Keratinocyte (primary cell): ENCODE data around the gene PLEKHH1. TPM values are rescaled to one million over a fixed set of nuclear protein-coding genes. Genes with fewer than 3 reads are reported as not detected.

Source experiments
- DNase-seq: peaks from one replicate; pipeline ENCODE4 v3.0.0-alpha.2; 2011; ENCODE audit warnings: low read depth, missing footprints, low spot score
- FAIRE-seq: peaks from 2 replicates; lab custom pipeline; 2011; peaks lifted over from hg19 to GRCh38; lab: Jason Lieb, UNC
- H2AFZ ChIP-seq: 2 replicates; pipeline ENCODE4 v1.6.0; 2012; ENCODE audit warnings: low read length, control low read depth, inconsistent platforms; ENCODE audit not compliant: control insufficient read depth
- H3K27ac ChIP-seq: 2 replicates; pipeline ENCODE4 v1.5.1; 2011; ENCODE audit warnings: low read length; ENCODE audit not compliant: control insufficient read depth, insufficient read depth
- H3K27me3 ChIP-seq: 3 replicates; pipeline ENCODE4 v1.6.0; 2011; ENCODE audit warnings: low read length; ENCODE audit not compliant: control insufficient read depth, insufficient read depth; ENCODE audit errors: extremely low read depth
- H3K36me3 ChIP-seq, 2 experiments: 2 replicates in 1 of 2; 3 replicates in 1 of 2; pipeline ENCODE4 v1.5.1; 2011; ENCODE audit warnings: low read length in 2 of 2, mild to moderate bottlenecking in 1 of 2; ENCODE audit not compliant: control insufficient read depth in 2 of 2, insufficient read depth in 2 of 2; ENCODE audit errors: extremely low read depth in 1 of 2
- H3K4me1 ChIP-seq: 3 replicates; pipeline ENCODE4 v1.5.1; 2011; ENCODE audit warnings: low read length; ENCODE audit not compliant: control insufficient read depth, insufficient read depth; ENCODE audit errors: extremely low read depth
- H3K4me2 ChIP-seq: 3 replicates; pipeline ENCODE4 v1.6.0; 2011; ENCODE audit warnings: low read depth, low read length; ENCODE audit not compliant: control insufficient read depth, insufficient read depth; ENCODE audit errors: extremely low read depth
- H3K4me3 ChIP-seq, 3 experiments: fragments of 200-600 bp in 1 of 3; sonication (generic) in 1 of 3; 2 replicates in 2 of 3; 3 replicates in 1 of 3; pipeline ENCODE4 v1.5.1; 2011 to 2016; ENCODE audit warnings: low read length in 3 of 3, mild to moderate bottlenecking in 3 of 3, control low read depth in 2 of 3, inconsistent platforms in 1 of 3, low read depth in 1 of 3, mixed read lengths in 1 of 3, mixed run types in 1 of 3, moderate library complexity in 1 of 3; ENCODE audit not compliant: control insufficient read depth in 2 of 3, insufficient read depth in 2 of 3; ENCODE audit errors: extremely low read depth in 1 of 3
- H3K79me2 ChIP-seq: 2 replicates; pipeline ENCODE4 v1.6.0; 2012; ENCODE audit warnings: low read length; ENCODE audit not compliant: control insufficient read depth, insufficient read depth
- H3K9ac ChIP-seq: 3 replicates; pipeline ENCODE4 v1.6.0; 2011; ENCODE audit warnings: low read length; ENCODE audit not compliant: control insufficient read depth, insufficient read depth; ENCODE audit errors: extremely low read depth
- H3K9me1 ChIP-seq: 3 replicates; pipeline ENCODE4 v1.6.0; 2011; ENCODE audit warnings: low read length; ENCODE audit not compliant: control insufficient read depth, insufficient read depth; ENCODE audit errors: extremely low read depth
- H3K9me3 ChIP-seq: 2 replicates; pipeline ENCODE4 v1.5.1; 2012; ENCODE audit warnings: low read depth, low read length; ENCODE audit not compliant: control insufficient read depth
- H4K20me1 ChIP-seq: 3 replicates; pipeline ENCODE4 v1.6.0; 2011; ENCODE audit warnings: low read length; ENCODE audit not compliant: control insufficient read depth, insufficient read depth; ENCODE audit errors: extremely low read depth
- CTCF ChIP-seq, 3 experiments: IDR thresholded peaks in 1 of 3; conservative IDR thresholded peaks in 1 of 3; optimal IDR thresholded peaks in 1 of 3; 2 replicates in 2 of 3; 3 replicates in 1 of 3; pipeline versions ENCODE3 to v1.5.1; 2011; ENCODE audit warnings: low read length in 3 of 3, mild to moderate bottlenecking in 3 of 3, moderate library complexity in 2 of 3, control low read depth in 1 of 3, inconsistent platforms in 1 of 3; ENCODE audit not compliant: insufficient read depth in 2 of 3; ENCODE audit errors: extremely low read depth in 1 of 3
- EZH2 ChIP-seq: IDR thresholded peaks from one replicate; pipeline ENCODE4 v1.6.1; 2012; ENCODE audit warnings: inconsistent platforms, mild to moderate bottlenecking, low read length, moderate library complexity
- dilution Hi-C: fragments of 300-500 bp; cut with MboI; formaldehyde crosslinking; loops from one replicate; pipeline ENCODE4 v1.7.0; 2020; ENCODE audit warnings: low sequenced_read_pairs; ENCODE audit not compliant: extremely low pct_ligation_motif_present
- polyA plus RNA-seq, 5 experiments: library from polyadenylated mRNA; depleted of rRNA in 3 of 5; stranded (reverse) in 3 of 5; stranded (forward) in 1 of 5; unstranded in 1 of 5; fragments of >200 nt; gene quantifications; 1 replicate in 1 of 5; 2 replicates in 3 of 5; 3 replicates in 1 of 5; pipeline versions ENCODE4 v1.2.1 to v1.2.3, GENCODE V29; 2011 to 2012; ENCODE audit warnings: missing spikeins in 2 of 5, low read depth in 1 of 5, low replicate concordance in 1 of 5

Gene PLEKHH1
- polyA plus RNA-seq, 1 donor (not counting 4 experiments of a cell fraction or from before 2014, with no cell fraction given), result 4.4 TPM

GRCh38 chr14:67562025-67562775 is 29.1 kb downstream of the PLEKHH1 start:
- no peak overlapping the region for H2AFZ ChIP-seq
- peaks cover 3% of the 10 kb centered on the region for H3K4me1 ChIP-seq
- TF ChIP-seq EZH2 (no peak), CTCF (optimal IDR thresholded peaks at IDR 0.05 in 1 of 3, IDR thresholded peaks at IDR 0.05 in 1 of 3, conservative IDR thresholded peaks at IDR 0.05 in 1 of 3; ENCODE audit: extremely low read depth in 1 of 3, insufficient read depth in 2 of 3, low read length in 3 of 3) (no peak)
- FAIRE-seq (no peak), DNase-seq (no peak)
- H3K4me3 ChIP-seq, result no peak overlapping the region
- H4K20me1 ChIP-seq, result no peaks in the 10 kb centered on the region
- no peaks in the 10 kb centered on the region for H3K79me2 ChIP-seq
- H3K9ac ChIP-seq, result no peak overlapping the region
- no peaks in the 10 kb centered on the region for H3K9me3 ChIP-seq
- no peaks in the 10 kb centered on the region for H3K27me3 ChIP-seq
- dilution Hi-C loops, result no loop called here
- no peak overlapping the region for H3K4me2 ChIP-seq
- no peak overlapping the region for H3K27ac ChIP-seq
- H3K36me3 ChIP-seq, result peaks cover 7 to 8% of the 10 kb centered on the region in 2 experiments
- no peaks in the 10 kb centered on the region for H3K9me1 ChIP-seq

GRCh38 chr14:67562776-67563150 is 29.7 kb downstream of the PLEKHH1 start:
- no peaks in the 10 kb centered on the region for H4K20me1 ChIP-seq
- H3K27ac ChIP-seq, result no peak overlapping the region
- FAIRE-seq, result no peak
- H3K27me3 ChIP-seq, result no peaks in the 10 kb centered on the region
- no peaks in the 10 kb centered on the region for H3K79me2 ChIP-seq
- no peak overlapping the region for H3K4me3 ChIP-seq
- dilution Hi-C loops, result no loop called here
- H3K9ac ChIP-seq, result no peak overlapping the region
- no peak overlapping the region for H3K4me2 ChIP-seq
- peaks cover 3% of the 10 kb centered on the region for H3K4me1 ChIP-seq
- H2AFZ ChIP-seq, result no peak overlapping the region
- H3K36me3 ChIP-seq, result peaks cover 7 to 8% of the 10 kb centered on the region in 2 experiments
- no peaks in the 10 kb centered on the region for H3K9me1 ChIP-seq
- no peak for DNase-seq
- TF ChIP-seq EZH2 (no peak), CTCF (optimal IDR thresholded peaks at IDR 0.05 in 1 of 3, IDR thresholded peaks at IDR 0.05 in 1 of 3, conservative IDR thresholded peaks at IDR 0.05 in 1 of 3; ENCODE audit: extremely low read depth in 1 of 3, insufficient read depth in 2 of 3, low read length in 3 of 3) (no peak)
- H3K9me3 ChIP-seq, result no peaks in the 10 kb centered on the region
